ENCODE results near the gene TBC1D8B.

- no peak for TF ChIP-seq CTCF (IDR thresholded peaks at IDR 0.05)
- TF ChIP-seq POLR2A (IDR thresholded peaks at IDR 0.05) = no peak
These were observed 98.9 kb downstream of the TBC1D8B start for GRCh38 chrX:106901341-106901740.

Data from thyroid gland (tissue), 4 donors.